Erythroblast (primary cell): Measurements from ENCODE around the gene PPFIBP2.

Experiments used
- GATA1 ChIP-seq: IDR thresholded peaks from 2 replicates; pipeline ENCODE4 v1.6.1; 2011; ENCODE audit warnings: low read depth, mild to moderate bottlenecking, control low read depth, low read length, moderate library complexity
- POLR2A ChIP-seq: IDR thresholded peaks from 2 replicates; pipeline ENCODE4 v1.6.1; 2011; ENCODE audit warnings: mild to moderate bottlenecking, low read length

- TF ChIP-seq POLR2A (no peak), GATA1 (no peak)
Observed at GRCh38 chr11:7584910-7585309, 71.1 kb downstream of the PPFIBP2 start.
